ENCODE data around the gene TSPEAR. TPM values are rescaled to one million over a fixed set of nuclear protein-coding genes. Genes with fewer than 3 reads are reported as not detected.

TSPEAR gene
- polyA plus RNA-seq, 1 experiment = not detected

DNA sequence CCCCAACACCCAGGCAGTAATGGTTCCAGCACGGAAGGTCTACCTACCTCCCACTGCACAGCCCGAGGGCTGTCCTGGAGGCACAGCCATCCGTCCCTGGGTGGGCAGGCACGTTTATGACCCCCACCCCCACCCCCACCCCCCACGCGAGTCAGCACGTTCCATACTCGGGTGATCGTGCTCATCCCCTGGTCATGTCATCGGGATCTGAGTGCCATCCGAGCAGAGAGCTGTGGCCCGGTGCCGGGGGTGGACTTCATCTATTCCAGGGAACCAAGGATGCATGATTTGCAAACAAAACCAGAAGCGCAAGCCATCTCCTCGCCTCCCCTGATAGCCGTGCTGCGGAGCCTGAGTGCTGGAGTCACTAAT, 1.1 kb downstream of the TSPEAR start:
- DNase-seq (ENCODE audit: low read depth) = no peak
- ChIA-PET CTCF (interaction anchor here (1.4 kb wide), 1 partner anchor 9 kb away, joined by 3 read pairs; no protein-coding TSS in a partner anchor), POLR2A (no interaction called here)
- TF ChIP-seq, protein P1, sequence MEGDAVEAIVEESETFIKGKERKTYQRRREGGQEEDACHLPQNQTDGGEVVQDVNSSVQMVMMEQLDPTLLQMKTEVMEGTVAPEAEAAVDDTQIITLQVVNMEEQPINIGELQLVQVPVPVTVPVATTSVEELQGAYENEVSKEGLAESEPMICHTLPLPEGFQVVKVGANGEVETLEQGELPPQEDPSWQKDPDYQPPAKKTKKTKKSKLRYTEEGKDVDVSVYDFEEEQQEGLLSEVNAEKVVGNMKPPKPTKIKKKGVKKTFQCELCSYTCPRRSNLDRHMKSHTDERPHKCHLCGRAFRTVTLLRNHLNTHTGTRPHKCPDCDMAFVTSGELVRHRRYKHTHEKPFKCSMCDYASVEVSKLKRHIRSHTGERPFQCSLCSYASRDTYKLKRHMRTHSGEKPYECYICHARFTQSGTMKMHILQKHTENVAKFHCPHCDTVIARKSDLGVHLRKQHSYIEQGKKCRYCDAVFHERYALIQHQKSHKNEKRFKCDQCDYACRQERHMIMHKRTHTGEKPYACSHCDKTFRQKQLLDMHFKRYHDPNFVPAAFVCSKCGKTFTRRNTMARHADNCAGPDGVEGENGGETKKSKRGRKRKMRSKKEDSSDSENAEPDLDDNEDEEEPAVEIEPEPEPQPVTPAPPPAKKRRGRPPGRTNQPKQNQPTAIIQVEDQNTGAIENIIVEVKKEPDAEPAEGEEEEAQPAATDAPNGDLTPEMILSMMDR (IDR thresholded peaks at IDR 0.05; ENCODE audit: insufficient read depth, low read depth, low read length) = no peak
- Histone ChIP-seq H3K36me3 (ENCODE audit: control insufficient read depth, insufficient read depth, low read length) (no peaks in the 10 kb centered on the region), H3K4me3 (ENCODE audit: low read depth, low read length) (no peak overlapping the region), H3K27me3 (ENCODE audit: control insufficient read depth, insufficient read depth, low read length) (peaks cover 59% of the 10 kb centered on the region)

DNA sequence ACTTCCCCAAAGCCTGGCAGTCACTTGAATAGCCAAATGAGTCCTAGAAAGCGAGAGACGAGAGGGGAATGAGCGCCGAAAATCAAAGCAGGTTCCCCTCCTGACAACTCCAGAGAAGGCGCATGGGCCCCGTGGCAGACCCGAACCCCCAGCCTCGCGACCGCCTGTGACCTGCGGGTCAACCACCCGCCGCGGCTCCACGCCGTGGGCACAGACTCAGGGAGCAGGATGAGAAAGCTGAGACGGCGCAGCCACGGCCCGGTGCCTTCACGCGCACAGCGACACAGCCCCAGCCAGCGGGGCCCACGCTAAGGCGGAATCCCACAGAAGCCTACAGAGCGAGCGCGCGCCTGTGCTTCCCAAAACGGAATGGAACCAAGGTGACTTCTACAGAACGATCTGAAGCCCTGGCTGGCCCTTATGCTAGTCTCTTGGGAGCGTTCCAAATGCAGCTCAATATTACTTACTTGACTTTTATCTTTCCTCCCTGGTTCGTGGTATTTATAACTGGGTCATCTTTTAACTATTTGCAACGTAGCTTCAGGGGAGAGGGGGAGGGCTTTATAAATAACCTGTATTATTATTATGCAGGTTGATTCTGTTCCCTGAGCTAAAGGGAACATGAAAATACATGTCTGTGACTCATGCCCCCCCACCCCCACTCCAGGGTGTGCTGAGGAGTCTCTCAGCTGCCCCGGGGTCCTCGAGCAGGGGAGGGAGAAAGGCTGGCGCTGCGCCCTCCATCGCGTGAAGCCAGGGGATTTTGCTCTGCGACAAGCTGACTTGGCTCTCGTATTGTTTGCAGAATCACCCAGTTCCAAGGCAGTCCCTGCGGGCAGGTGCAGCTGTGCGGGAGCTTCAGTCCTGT, 1.7 kb downstream of the TSPEAR start:
- H3K4me3 ChIP-seq (ENCODE audit: low read depth, low read length) = no peak overlapping the region
- peaks cover 59% of the 10 kb centered on the region for H3K27me3 ChIP-seq (ENCODE audit: control insufficient read depth, insufficient read depth, low read length)
- ChIA-PET CTCF (interaction anchor here (1.4 kb wide), 1 partner anchor 8 kb away, joined by 3 read pairs; no protein-coding TSS in a partner anchor), POLR2A (no interaction called here)
- DNase-seq (ENCODE audit: low read depth) = no peak
- no peaks in the 10 kb centered on the region for H3K36me3 ChIP-seq (ENCODE audit: control insufficient read depth, insufficient read depth, low read length)
- TF ChIP-seq, protein P1 (IDR thresholded peaks at IDR 0.05; ENCODE audit: insufficient read depth, low read depth, low read length) = no peak

DNA sequence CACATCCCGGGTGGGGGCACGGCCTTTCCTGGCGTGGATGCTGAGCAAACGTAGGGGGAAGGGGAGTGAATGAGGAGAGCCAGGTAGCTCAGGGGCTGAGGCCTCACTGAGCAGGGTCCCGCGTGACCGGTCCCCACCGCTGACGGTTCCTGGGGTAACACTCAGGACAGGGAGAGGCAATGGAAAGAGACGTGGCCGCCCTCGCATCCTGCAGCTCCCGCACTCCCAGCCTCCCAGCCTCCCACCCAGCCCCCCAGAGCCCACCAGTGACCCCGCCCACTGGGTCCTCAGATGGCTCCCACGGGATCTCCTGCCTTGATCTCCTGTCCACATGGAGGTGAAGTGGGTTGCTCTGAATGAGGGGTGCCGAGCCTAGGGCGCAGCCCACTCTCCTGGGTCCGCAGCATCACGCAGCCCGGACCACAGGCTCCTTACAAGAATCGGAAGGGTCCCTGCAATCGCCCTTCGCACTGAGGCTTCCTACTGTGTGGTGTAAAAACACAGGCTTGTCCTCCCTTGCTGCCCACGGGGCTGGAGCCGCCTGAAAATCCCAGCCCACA, 2.4 kb downstream of the TSPEAR start:
- TF ChIP-seq, protein P1 (IDR thresholded peaks at IDR 0.05; ENCODE audit: insufficient read depth, low read depth, low read length) = no peak
- H3K4me3 ChIP-seq (ENCODE audit: low read depth, low read length) = no peak overlapping the region
- H3K27me3 ChIP-seq (ENCODE audit: control insufficient read depth, insufficient read depth, low read length) = peaks cover 61% of the 10 kb centered on the region
- DNase-seq (ENCODE audit: low read depth) = no peak
- ChIA-PET POLR2A (no interaction called here), CTCF (no interaction called here)
- H3K36me3 ChIP-seq (ENCODE audit: control insufficient read depth, insufficient read depth, low read length) = no peaks in the 10 kb centered on the region

DNA sequence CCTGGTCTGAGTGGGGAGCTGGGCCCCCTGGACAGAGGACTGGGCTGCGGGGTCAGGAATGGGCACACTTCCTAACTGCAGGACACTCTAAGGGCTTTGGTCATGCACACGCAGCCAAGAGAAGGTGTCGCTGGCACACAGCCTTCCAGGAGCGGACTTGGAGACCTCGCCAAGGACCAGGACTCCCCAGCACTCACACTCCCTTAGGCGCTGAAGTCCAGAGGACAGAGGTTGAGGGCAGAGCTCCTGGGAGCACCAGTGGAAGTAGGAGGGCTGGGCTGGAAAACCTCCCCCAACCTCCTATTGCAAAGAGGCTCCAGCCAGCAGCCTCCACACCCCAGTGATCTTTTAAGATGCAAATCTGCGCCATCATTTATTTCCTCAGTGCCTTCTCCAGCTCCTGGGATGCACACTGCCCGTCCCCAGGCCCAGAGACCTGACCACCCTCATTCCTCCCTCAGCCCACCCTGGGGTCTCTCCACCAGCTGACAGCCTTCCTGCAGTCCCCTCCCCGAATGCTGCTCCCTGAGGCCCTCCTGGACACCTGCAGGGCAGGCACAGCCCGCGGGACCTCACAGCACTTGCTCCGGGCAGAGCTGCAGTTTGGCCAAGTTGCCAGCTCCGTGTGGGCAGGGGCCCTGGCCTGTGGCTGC, 3.0 kb downstream of the TSPEAR start:
- H3K27me3 ChIP-seq (ENCODE audit: control insufficient read depth, insufficient read depth, low read length) = peaks cover 62% of the 10 kb centered on the region
- ChIA-PET CTCF (no interaction called here), POLR2A (no interaction called here)
- no peaks in the 10 kb centered on the region for H3K36me3 ChIP-seq (ENCODE audit: control insufficient read depth, insufficient read depth, low read length)
- TF ChIP-seq, protein P1 (IDR thresholded peaks at IDR 0.05; ENCODE audit: insufficient read depth, low read depth, low read length) = no peak
- H3K4me3 ChIP-seq (ENCODE audit: low read depth, low read length) = no peak overlapping the region
- DNase-seq (ENCODE audit: low read depth) = no peak

All from BJ (cell line).